COLO668 (cell line): ENCODE results near the gene GABARAP.

Source experiments
- DNase-seq: peaks from one replicate; lab custom pipeline; 2025; ENCODE audit not compliant: unreplicated experiment; lab: John Stamatoyannopoulos, UW

GABARAP gene

DNA sequence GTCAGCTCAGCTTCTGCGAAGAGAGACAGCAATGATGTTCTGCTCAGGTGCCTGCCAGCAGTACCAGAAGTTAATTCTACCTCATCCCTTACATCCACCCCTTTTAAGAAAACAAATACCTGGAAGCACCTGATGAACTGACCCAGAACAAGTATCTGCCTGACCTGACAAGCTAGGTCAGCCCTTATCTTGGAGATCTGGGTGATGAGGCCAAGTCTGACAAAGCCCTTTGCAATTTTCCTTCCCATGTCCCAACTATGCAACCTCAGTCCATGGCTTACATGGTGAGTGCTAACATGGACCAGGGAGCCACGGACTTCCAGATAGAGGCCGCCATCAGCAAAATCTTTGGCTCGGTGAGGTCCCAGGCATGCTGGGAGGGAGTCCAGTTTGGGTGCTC lies 18.9 kb downstream of the GABARAP start:
- DNase-seq: no peak

DNA sequence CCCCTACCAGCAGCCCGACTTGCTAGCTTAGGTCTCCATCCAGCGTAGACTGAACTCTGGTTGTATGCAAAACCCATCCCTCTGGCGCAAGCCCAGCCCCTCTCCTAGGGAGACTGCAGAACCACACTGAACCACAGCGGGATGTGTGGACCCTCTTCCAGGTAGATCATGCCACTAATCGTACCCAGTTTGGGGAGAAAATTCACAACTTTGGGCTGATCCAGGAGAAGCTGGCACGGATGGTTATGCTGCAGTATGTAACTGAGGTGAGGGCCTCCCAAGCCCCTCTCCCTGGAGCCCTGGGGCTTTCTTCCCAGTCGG lies 19.3 kb downstream of the GABARAP start:
- DNase-seq: no peak

DNA sequence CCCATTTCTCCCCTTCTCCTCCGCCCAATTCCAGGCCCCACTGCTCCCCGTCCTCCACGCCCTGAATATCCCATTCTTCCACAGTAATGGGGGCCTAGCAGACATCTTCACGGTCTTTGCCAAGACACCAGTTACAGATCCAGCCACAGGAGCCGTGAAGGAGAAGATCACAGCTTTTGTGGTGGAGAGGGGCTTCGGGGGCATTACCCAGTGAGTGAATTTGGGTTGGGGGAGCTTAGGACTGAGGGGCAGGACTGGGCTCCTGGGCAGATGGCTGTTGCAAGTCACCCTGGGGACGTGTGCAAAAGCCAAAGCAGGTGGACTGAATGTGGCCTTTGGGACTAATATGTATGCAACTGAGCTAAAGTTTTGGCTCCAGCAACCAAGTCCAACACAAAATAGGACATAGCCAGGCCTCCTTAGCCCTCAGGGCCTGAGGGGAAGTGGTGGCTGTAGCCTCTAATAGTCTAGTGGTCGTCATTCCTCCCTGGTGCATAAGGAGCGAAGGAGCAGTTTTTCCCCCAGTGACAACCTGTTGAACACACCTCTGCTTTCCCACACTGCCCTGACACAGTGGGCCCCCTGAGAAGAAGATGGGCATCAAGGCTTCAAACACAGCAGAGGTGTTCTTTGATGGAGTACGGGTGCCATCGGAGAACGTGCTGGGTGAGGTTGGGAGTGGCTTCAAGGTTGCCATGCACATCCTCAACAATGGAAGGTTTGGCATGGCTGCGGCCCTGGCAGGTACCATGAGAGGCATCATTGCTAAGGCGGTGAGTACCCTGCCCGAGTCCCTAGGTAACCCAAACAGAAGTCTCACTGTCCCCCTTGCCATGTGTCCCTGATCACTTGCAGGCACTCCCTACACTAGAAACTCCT lies 19.9 kb downstream of the GABARAP start:
- DNase-seq: no peak

DNA sequence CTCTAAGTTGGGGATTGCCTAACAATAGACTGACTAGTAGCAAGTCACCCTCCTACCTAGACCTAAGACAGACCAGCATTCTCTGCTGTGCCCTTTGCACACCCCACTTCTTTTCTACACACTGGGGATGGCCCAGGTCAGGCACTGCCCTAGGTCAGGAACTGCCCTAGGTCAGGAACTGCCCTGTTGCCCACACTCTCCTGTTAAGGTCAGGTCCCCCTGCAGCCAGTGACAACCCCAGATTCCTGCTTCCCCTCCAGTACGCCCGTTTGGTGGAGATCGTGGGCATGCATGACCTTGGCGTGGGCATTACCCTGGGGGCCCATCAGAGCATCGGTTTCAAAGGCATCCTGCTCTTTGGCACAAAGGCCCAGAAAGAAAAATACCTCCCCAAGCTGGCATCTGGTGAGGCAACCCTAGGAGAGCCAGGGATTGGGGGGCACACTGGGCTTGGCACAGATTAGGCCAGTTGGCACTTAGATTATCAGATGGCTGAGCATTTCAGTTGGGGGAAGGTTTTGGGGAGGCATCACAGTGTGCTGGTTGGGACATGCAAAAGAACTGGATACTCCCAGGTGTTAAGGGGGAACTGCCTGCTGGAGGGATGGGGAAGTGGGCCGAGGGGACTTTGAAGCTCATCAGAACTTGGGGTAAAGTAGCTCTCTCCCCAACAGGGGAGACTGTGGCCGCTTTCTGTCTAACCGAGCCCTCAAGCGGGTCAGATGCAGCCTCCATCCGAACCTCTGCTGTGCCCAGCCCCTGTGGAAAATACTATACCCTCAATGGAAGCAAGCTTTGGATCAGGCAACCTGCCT lies 20.8 kb downstream of the GABARAP start:
- DNase-seq: no peak

DNA sequence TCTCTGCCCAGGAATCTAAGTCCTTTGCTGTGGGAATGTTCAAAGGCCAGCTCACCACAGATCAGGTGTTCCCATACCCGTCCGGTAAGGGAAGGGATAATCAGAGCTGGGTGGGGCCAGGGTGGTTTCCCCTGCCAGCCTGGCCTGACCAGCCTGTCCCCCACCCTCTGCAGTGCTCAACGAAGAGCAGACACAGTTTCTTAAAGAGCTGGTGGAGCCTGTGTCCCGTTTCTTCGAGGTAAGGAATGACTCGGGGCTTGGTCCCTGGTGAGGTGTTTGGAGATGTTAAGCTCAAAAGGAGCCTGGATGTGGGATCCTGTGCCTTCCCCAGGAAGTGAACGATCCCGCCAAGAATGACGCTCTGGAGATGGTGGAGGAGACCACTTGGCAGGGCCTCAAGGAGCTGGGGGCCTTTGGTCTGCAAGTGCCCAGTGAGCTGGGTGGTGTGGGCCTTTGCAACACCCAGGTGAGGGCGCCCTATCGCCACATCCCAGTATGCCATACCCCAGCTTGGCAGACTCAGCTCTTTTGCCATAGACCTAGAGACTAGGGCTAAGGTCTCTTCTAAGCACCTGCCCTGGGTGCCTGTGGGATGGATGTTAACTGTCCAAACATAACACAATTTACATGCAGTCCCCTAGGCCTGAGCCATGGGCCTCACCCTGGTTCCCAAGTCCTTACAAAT lies 21.5 kb downstream of the GABARAP start:
- DNase-seq: peak; percentile 54

DNA sequence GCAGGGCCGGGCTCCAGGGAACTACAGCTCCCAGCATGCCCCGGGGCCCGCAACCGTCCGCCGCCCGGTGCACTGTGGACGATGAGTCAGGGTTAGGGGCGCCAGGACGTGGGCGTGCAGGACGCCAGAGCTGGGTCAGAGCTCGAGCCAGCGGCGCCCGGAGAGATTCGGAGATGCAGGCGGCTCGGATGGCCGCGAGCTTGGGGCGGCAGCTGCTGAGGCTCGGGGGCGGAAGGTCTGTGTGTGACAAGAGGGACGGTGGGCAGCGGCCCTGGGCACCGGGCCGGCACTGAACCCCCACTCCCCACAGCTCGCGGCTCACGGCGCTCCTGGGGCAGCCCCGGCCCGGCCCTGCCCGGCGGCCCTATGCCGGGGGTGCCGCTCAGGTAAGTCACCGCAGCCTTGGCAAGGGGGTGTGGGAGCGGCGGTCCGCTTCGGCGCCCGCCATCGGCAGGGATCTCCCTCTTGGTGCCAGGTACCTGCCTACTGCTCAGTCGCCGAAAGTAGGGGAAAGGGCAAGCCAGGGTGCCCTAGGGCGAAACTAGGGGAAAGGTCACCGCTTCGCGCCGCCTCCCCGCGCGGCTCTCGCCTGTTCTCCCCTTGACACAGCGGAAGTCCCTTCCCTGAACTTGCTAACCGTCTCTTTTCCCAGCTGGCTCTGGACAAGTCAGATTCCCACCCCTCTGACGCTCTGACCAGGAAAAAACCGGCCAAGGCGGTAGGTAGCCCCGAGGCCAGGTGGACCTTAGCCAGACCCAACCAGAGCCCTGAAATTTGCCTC lies 22.2 kb downstream of the GABARAP start, which contains the start of the genes ACADVL and DLG4:
Gene ACADVL (plus strand): TSS at position 127 of the 781 bp plus-strand sequence. CDS start 47 bp downstream, at position 174.
Gene DLG4 (minus strand): TSS at position 25 of the 781 bp plus-strand sequence.
- DNase-seq: peak; percentile 66

DNA sequence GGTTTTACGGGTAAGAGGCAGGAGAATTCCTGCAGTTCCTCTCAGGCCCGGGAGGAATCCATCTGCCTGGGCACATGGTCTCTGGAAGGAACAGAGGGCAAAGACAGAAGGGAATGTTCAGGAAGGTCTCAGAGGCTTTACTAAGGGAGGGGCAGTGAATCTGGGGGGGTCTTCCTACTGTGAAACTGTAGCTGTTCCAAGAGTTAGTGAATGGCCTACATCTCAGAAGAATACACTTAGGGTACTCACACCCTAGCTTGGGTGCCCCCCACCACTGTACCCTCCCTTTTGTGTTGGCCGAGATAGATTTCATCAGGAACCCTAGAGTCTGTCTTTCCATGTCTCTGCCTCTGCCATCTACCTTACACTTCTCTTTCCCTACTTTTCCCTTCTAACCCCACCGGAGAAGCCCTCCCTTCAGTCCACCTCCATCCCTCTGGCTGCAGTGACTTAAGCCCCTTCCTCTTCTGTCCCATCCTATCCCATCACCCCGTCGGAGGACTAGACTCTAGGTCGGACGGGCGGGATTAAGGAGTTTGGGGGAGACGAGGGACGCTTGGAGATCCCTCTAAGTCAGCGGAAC lies 22.9 kb downstream of the GABARAP start:
- no peak for DNase-seq

DNA sequence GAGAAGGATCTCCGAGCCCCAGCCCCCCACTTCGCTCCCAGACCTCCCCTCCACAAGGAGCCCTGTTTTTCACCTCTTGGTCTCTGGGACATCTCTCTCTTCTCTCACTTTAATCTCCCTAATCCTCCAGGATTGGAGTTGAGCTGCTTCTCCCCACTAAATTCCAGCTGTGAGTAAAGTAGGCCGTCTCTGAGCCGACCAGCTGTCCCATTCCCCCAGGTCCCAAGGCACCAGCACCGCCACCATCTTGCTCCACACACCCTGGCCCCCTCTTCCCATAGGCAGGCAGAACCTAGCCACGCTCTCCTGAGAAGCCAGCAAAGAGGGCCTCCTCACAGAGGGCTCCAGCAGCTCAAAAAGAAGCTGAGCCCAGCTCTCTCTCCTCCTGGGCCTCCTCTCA lies 23.5 kb downstream of the GABARAP start:
- DNase-seq: no peak

DNA sequence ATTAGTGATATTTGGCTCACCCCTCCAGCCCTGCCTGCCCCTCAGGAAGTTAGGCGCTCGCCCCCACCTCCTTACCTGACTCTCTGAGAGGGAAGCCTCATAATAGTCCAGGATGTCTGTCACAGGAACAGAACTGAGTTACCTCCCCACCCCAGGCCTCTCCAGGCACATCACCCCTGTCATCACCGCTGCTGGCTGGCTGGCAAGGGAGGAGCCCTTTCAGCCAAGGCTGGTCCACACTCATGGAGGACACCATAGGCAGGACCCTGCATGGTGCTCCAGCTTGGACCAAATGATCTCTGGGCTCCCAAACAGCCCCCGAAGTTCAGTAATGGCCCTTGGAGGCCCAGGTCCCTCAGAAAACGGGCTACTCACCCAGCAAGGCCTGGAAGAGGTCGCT lies 24.1 kb downstream of the GABARAP start:
- no peak for DNase-seq

DNA sequence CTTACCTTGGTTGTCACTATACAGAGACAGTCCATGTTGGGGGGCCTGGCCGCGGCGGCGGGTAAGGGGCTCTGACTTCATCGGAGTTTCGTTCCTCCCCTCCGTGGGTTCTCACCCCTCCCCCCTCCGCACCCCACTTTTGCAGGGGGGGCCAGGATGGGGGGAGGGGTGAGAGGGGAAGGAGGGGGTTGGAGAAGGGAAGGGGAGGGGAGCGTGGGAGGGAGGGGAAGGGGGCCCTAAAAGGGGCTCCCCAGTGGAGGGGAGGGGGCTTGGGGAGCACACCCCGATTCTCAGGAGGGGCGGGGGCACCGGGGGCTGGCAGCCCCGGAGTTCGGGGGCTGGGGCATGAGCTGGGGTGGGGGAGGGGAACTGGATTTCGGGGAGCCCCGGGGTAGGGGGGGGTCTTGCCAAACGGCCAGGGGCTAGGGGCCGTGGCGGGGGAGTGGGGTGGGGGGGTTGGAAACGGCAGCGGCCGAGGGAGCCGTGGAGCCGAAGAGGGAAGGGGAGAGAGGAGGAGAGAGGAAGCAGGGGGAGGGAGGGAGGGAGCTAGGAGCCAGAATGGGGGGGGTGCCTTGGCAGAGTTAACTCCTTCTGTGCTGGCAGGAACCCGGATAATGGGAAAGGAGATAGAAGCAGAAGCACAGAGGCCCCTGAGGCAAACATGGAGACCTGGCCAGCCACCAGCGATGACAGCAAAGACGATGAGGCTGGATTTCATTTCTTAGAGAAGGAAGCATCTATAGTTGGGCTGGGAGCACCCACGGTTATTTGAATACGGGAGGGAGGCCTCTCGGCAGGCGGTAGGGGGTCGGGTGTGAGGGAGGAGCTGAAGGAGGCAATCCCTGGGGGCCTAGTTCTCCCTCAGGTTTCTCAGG lies 24.9 kb downstream of the GABARAP start:
- no peak for DNase-seq

DNA sequence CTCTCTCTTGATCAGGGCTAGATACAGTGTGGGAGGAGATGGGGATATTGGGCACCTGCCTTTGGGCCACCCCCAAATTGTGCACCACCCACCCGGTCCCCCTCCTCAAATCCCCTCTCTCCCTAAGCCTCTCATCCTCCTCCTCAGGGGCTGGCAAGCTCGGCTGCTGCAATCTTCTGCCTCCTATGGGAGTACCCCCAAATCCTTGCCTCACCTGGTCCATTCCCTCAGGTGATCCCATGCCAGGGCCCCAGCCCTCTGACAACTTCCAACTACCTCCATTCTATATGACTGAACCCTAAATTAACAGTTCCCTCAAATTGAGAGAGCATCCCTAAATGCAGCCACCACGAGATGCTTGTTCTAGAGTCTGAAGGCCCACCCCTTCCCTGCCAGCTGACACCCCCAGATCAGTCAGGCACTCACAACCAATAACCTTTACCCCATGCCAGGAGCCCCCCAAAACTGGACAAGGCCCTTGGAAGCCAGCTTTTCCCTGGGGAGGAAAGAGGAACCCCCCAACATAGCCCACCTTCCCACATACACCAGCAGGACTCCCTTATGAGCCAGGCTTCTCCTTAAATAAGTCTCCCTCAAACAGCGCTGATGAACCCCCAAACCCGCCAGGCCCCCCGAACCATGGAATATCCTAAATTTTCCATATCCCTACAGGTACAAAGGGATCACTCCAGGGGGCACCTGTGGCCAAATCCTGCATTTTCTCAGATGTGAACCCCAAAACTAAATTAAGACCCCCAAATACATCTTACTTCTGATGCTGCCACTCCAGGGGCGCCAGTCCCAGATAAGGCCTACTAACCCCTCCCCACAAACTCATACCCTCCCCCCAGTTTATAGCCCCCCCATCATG lies 25.8 kb downstream of the GABARAP start:
- DNase-seq: no peak

DNA sequence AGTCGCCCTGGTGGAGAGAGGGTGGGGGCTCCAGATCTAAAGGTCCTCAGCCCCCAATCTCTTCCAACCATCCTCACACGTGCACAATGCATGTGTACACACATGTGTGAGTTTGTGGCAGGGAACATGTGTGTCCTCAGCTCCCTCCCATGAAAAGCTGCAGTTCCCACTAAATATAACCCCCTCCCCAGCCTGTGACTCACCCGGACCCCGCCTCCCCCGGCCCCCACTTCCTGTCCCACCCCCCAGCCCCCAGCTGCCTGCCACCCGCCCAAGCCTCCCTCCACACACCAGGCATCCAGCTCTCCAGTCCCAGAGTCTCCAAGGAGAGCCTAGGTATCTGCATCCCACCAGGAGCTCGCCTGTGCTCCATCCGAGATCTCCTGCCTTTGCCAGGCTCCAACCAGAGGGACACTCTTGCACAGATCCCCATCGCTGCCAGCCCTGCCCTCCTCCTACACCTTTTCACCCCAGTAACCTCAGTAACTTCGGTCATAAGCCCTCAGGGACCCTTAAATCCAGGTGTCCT lies 26.5 kb downstream of the GABARAP start:
- DNase-seq: no peak

DNA sequence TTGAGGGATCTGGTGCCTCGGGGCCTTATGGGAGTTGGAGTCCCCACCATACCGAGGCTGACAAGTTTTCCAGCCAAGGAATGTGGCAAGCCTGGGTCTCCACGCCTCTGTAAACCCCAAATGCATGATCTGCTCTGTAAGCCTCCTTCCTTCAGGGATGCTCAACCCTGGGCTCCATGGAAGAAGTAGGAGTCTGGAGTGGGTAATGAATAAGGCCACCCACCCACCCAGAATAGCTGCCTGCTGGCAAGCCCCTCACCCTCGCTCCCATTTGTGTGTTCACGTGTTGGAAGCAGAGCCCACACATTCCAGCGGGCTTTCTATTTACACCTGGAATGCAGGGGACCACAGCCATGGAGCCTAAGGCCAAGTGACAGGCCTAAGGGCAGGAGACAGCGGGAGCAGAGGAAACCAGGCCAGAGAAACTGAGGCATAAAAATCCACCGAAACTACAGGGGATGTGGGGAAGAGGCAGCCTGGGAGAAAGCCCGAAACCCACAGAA lies 27.1 kb downstream of the GABARAP start:
- no peak for DNase-seq

DNA sequence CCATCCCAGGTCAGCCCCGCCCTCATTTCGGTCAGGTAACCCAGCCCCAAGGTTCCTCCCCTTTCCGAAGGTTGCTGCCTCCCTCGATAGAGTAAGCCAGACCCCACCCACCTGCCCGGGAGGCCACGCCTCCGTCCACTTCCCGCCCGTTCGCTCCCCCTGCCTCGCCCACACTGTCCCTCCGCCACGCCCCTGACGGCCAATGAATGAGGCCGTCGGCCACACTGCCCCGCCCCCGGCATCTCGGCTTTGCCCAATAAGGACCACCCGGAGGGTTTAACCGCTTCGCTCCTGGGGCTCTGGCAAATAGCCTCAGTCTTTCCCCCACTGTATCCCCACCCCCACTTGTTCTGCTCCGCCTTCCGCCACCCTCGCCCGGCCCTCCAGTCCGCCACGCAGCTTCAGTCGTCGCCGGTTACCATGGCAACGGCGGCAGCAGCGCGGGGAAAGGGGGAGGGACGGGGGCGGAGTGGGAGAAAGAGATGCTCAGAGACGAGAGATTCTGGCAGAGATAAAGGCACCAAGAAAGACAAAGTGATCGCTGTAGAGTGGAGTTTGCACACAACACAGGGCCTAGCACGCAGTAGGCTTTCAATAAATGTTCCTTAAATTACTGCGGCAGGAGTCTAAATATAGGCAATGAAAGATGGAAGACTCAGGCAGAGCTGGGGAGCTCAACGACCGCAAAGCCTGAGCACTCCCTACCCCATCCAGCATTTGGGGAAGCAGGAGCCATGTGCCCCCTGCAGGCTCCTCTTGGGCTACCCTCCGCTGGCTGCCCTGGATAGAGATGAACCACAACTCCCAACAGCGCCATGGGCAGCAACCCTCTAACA lies 27.7 kb downstream of the GABARAP start:
- DNase-seq: peak; percentile 92

DNA sequence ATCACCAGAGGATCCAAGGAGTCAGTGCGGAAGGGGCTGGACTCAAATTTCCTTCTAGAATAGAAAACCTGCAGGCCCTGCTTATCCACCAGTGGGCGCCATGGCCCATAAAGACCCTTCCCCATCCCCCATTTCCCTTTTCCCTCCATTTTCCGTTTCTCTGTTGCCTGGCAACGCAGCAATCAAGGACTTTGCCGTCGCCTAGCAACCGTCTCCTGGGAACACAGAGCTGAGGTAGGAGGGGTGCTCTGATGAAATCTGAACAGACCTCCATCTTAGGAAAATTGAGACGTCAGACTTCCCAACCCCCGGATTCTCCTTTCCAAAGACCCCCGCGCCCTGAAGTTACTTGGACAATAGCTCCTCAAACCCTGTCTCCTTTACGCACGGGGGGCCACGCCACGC lies 28.4 kb downstream of the GABARAP start:
- DNase-seq: peak; percentile 77

DNA sequence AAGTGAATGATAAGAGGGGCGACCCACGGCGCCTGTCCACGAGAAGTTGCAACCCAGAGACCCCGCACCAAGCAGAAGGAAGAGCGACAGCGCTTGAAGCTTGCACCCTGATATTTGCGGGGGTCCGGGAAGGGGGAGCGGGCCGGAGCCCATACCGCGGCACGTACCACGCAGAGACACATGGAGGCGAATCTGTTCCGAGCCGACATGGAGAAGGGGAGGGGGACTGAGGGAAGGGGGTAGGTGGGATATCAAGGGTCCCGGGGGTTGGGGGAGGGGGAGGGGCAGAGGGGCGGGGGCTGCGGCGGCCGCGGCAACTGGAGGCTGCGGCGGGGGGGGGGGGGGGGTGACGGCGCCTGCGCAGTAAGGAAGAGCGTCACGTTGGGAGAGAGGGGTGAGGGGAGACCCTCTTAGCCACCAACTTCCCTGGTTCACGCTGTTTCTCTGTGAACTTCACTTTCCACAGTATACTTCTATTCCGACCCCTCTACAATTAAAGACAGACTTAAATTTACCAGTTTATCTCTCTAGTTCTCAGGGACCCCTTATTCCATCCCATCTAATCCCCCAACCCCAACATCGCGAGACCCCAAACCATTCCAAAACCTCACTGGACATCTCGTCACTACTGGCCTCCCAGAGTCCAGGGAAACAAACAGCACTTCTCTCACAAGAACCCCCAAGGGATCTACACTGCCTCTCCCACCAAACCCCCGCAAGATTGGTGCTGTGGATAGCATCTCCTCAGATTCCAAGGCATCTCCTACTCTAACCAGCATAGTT lies 30.6 kb downstream of the GABARAP start:
- DNase-seq: no peak
